HCT116 (cell line): ENCODE data around the gene IGSF9. TPM values are rescaled to one million over a fixed set of nuclear protein-coding genes. Genes with fewer than 3 reads are reported as not detected.

Source experiments
- ATAC-seq: fragments of 200-7000 bp; cut with Tn5 transposase; 2 replicates; pipeline ENCODE4 v1.9.1; 2020; ENCODE audit warnings: mild to moderate bottlenecking, moderate library complexity
- BruUV-seq: library from RNA; stranded (reverse); fragments of 400-500 nt; replicated peaks from 2 replicates; lab custom pipeline; 2021; lab: Mats Ljungman, UMichigan
- CTCF ChIA-PET: fragments of 300-600 bp; sonication (Branson Sonifier 250); formaldehyde crosslinking; loops from one replicate; lab custom pipeline; 2021; ENCODE audit warnings: antibody characterized with exemption; lab: Charles Lee
- POLR2A ChIA-PET: fragments of 300-600, 350-600 bp; sonication (Branson Sonifier 250); formaldehyde crosslinking; loops from one replicate; lab custom pipeline; 2021; ENCODE audit warnings: antibody characterized with exemption; lab: Charles Lee
- RAD21 ChIA-PET, 2 experiments: fragments of 300-600 bp; sonication (Branson Sonifier 250); formaldehyde crosslinking; loops; one replicate each; lab custom pipeline; 2023; ENCODE audit warnings: low total read pairs in 2 of 2; ENCODE audit not compliant: uncharacterized antibody in 2 of 2, unreplicated experiment in 2 of 2, low non-redundant PET in 1 of 2; lab: Charles Lee
- DNase-seq: peaks from one replicate; pipeline ENCODE4 v3.0.0-alpha.2; 2010; ENCODE audit warnings: low read depth, low spot score
- H2AFZ ChIP-seq: fragments of 200-600 bp; shearing (Covaris generic), sonication (generic); 2 replicates; pipeline ENCODE4 v1.6.1; 2017; ENCODE audit warnings: low read depth, mixed run types, mixed read lengths, antibody characterized with exemption, low read length; ENCODE audit not compliant: poor library complexity, severe bottlenecking
- H3K27ac ChIP-seq: 2 replicates; pipeline ENCODE4 v1.5.1; 2012; ENCODE audit warnings: low read depth, low read length
- H3K27me3 ChIP-seq: fragments of 200-600 bp; sonication (generic); 2 replicates; pipeline ENCODE4 v1.6.1; 2016; ENCODE audit warnings: mixed run types, low read length, mixed read lengths; ENCODE audit not compliant: insufficient read depth
- H3K36me3 ChIP-seq, 2 experiments: fragments of 200-500 bp in 1 of 2; fragments of 200-600 bp in 1 of 2; sonication (Bioruptor generic) in 1 of 2; sonication (generic) in 1 of 2; 2 replicates each; pipeline versions ENCODE4 v1.5.1 to v1.6.1; 2014 to 2016; ENCODE audit warnings: low read length in 2 of 2, inconsistent platforms in 1 of 2, mixed read lengths in 1 of 2, mixed run types in 1 of 2; ENCODE audit not compliant: insufficient read depth in 2 of 2, control insufficient read depth in 1 of 2
- H3K4me1 ChIP-seq, 2 experiments: fragments of 200-600 bp in 1 of 2; sonication (generic) in 1 of 2; 2 replicates each; pipeline versions ENCODE4 v1.5.1 to v1.6.1; 2012 to 2017; ENCODE audit warnings: low read length in 2 of 2, inconsistent platforms in 1 of 2, mild to moderate bottlenecking in 1 of 2, mixed read lengths in 1 of 2, mixed run types in 1 of 2, moderate library complexity in 1 of 2; ENCODE audit not compliant: insufficient read depth in 2 of 2, control insufficient read depth in 1 of 2
- H3K4me2 ChIP-seq: fragments of 200-600 bp; sonication (generic); 2 replicates; pipeline ENCODE4 v1.6.1; 2017; ENCODE audit warnings: mixed run types, low read length, mixed read lengths
- H3K4me3 ChIP-seq, 2 experiments: fragments of 200-600 bp in 1 of 2; sonication (generic) in 1 of 2; replicated peaks in 1 of 2; 2 replicates each; pipeline ENCODE4 v1.5.1; 2011 to 2016; ENCODE audit warnings: low read length in 2 of 2, control low read depth in 1 of 2, low read depth in 1 of 2, mild to moderate bottlenecking in 1 of 2, mixed read lengths in 1 of 2, mixed run types in 1 of 2
- H3K79me2 ChIP-seq: fragments of 200-600 bp; sonication (generic); 2 replicates; pipeline ENCODE4 v1.6.1; 2017; ENCODE audit warnings: mild to moderate bottlenecking, mixed run types, low read length, moderate library complexity, mixed read lengths; ENCODE audit not compliant: insufficient read depth
- H3K9ac ChIP-seq: fragments of 200-600 bp; sonication (generic); 2 replicates; pipeline ENCODE4 v1.6.1; 2016; ENCODE audit warnings: low read length, mixed read lengths
- H3K9me2 ChIP-seq: fragments of 200-600 bp; sonication (generic), shearing (Covaris generic); 2 replicates; pipeline ENCODE4 v1.6.1; 2017; ENCODE audit warnings: mixed run types, mild to moderate bottlenecking, moderate library complexity; ENCODE audit not compliant: insufficient read depth
- H3K9me3 ChIP-seq, 2 experiments: fragments of 200-500 bp in 1 of 2; fragments of 200-600 bp in 1 of 2; sonication (Bioruptor generic) in 1 of 2; sonication (generic) in 1 of 2; 2 replicates each; pipeline ENCODE4 v1.6.1; 2014 to 2017; ENCODE audit warnings: low read length in 2 of 2, mixed read lengths in 2 of 2, inconsistent platforms in 1 of 2, low read depth in 1 of 2, mild to moderate bottlenecking in 1 of 2, mixed run types in 1 of 2, moderate library complexity in 1 of 2; ENCODE audit not compliant: control insufficient read depth in 1 of 2, insufficient read depth in 1 of 2
- H4K20me1 ChIP-seq: fragments of 200-600 bp; sonication (generic), shearing (Covaris generic); 2 replicates; pipeline ENCODE4 v1.6.1; 2017; ENCODE audit warnings: mixed run types, mild to moderate bottlenecking, moderate library complexity; ENCODE audit not compliant: insufficient read depth
- CBX3 ChIP-seq: IDR thresholded peaks from 2 replicates; pipeline ENCODE4 v1.6.1; 2012; ENCODE audit warnings: low read depth
- EGR1 ChIP-seq: IDR thresholded peaks from 2 replicates; pipeline ENCODE4 v1.6.1; 2012; ENCODE audit warnings: low read depth
- EZH2 ChIP-seq: fragments of 200-600 bp; sonication (generic); IDR thresholded peaks from 2 replicates; pipeline ENCODE4 v1.6.1; 2017; ENCODE audit warnings: antibody characterized with exemption, mixed run types
- FOSL1 ChIP-seq: IDR thresholded peaks from 2 replicates; pipeline ENCODE4 v1.6.1; 2012; ENCODE audit warnings: low read depth
- JUND ChIP-seq: IDR thresholded peaks from 2 replicates; pipeline ENCODE4 v1.6.1; 2012
- SP1 ChIP-seq: IDR thresholded peaks from 2 replicates; pipeline ENCODE4 v1.6.1; 2012; ENCODE audit warnings: low read depth
- SRF ChIP-seq: IDR thresholded peaks from 2 replicates; pipeline ENCODE4 v1.6.1; 2012; ENCODE audit warnings: low read depth
- TCF7L2 ChIP-seq: IDR thresholded peaks from 2 replicates; pipeline ENCODE4 v1.7.0; 2011; ENCODE audit warnings: borderline replicate concordance, inconsistent platforms; ENCODE audit not compliant: insufficient read depth, insufficient read length; ENCODE audit errors: extremely low read depth
- ZNF274 ChIP-seq: fragments of 200-500 bp; sonication (Bioruptor generic); IDR thresholded peaks from 2 replicates; pipeline ENCODE4 v1.6.1; 2014; ENCODE audit warnings: mild to moderate bottlenecking, low read depth, low read length, inconsistent platforms
- intact Hi-C: fragments of 100-400 bp; cut with micrococcal nuclease; formaldehyde crosslinking; loops from 2 replicates; pipeline ENCODE4 v1.10.0; 2022
- total RNA-seq: library from RNA; stranded (reverse); gene quantifications from one replicate; pipeline ENCODE4 v1.2.1, GENCODE V29; 2021; ENCODE audit not compliant: unreplicated experiment
- TF ChIP-seq, protein P1 (sequence below): IDR thresholded peaks from 2 replicates; pipeline ENCODE4 v1.6.1; 2011; ENCODE audit warnings: mild to moderate bottlenecking, low read length, moderate library complexity; ENCODE audit not compliant: insufficient replicate concordance; ENCODE audit errors: extremely low read depth
- TF ChIP-seq, protein P2 (sequence below), 3 experiments: fragments of 200-600 bp in 1 of 3; sonication (generic) in 1 of 3; IDR thresholded peaks in 2 of 3; conservative IDR thresholded peaks in 1 of 3; 2 replicates each; pipeline ENCODE4 v1.5.1; 2012 to 2017; ENCODE audit warnings: low read depth in 2 of 3, low read length in 2 of 3, antibody characterized with exemption in 1 of 3, borderline replicate concordance in 1 of 3, control low read depth in 1 of 3, mild to moderate bottlenecking in 1 of 3, mixed read lengths in 1 of 3, mixed run types in 1 of 3, moderate library complexity in 1 of 3; ENCODE audit not compliant: insufficient read depth in 1 of 3
- TF ChIP-seq, protein P3 (sequence below): IDR thresholded peaks from 2 replicates; pipeline ENCODE4 v1.6.1; 2012; ENCODE audit warnings: low read depth
- TF ChIP-seq, protein P4 (sequence below): IDR thresholded peaks from 2 replicates; pipeline ENCODE4 v1.6.1; 2012
- TF ChIP-seq, protein P5 (sequence below): IDR thresholded peaks from 2 replicates; pipeline ENCODE4 v1.6.1; 2012

IGSF9 gene
- total RNA-seq, 1 experiment from 2014 or later: 10.3 TPM

DNA sequence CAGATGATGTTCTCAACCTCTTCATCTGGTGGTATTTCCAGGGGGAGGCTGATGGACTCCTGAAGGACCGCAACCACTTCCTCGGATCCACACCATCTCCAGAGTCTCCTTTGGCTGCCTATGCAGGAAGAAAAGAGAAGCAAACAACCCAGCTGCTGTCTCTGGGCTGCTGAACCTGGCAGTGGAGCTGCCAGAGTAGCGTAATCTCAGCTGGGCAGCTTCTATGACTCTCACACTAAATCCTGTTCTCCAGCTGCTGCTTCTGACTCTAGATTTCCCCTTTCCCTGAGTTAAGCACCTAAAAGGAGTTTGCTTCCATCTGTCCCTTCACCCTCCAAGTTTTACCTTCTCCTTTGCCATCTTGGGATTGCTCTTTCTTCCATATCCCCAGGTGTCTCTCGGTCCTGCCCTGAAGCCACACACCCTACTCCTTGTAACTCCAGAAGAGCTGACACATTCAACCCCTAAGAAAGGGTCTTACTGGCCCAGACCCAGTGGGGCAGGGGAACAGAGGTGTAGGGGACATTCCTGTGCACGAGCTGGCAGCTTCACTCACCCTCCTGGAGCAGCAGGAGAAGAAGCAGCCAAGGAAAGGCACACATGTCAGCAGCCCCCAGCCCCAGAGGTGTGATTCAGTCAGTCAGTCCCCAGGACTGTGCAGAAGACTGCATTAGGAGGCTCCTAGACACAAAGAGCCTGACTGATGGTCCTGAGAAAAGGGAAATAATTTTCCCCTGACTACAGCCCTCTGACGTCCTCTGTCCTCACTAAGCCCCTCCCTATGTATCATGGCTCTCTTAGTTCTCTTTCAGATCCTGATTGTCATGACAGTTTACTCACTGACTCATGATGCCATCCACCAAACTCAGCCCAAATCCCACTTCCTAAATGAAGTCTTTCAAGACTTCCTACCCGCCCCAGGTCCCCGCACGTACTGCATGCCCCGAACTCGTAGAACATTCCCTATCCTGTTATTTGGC lies 8.4 kb upstream of the IGSF9 start, which contains the start of gene SLAMF9:
Gene SLAMF9, minus strand, starts transcription at position 702 of the 980 bp plus-strand sequence. Its CDS starts 100 bp downstream, at position 602.
- Histone ChIP-seq H3K27me3 (peaks cover 10% of the 10 kb centered on the region), H3K9me3 (no peaks in the 10 kb centered on the region), H3K4me3 (no peak within 1 kb of the TSS), H3K36me3 (no peaks in the 10 kb centered on the region), H3K9ac (no peak within 1 kb of the TSS), H3K79me2 (no peaks in the 10 kb centered on the region), H3K9me2 (no peaks in the 10 kb centered on the region), H3K27ac (no peak within 1 kb of the TSS), H3K4me2 (no peak within 1 kb of the TSS), H2AFZ (no peak within 1 kb of the TSS), H3K4me1 (peaks cover 0 to under 1% of the 10 kb centered on the region in 2 experiments; a peak in 1 of 4 replicates)
- no TSS peak for BruUV-seq
- CTCF ChIA-PET: interaction anchor here (2.9 kb wide), 1 partner anchor 53 kb away, joined by 11 read pairs; no protein-coding TSS in a partner anchor
- RAD21 ChIA-PET: interaction anchor here in 1 of 2 experiments (1.6 kb wide), 1 partner anchor 52 kb away, joined by 4 read pairs; no protein-coding TSS in a partner anchor
- POLR2A ChIA-PET: no interaction called here
- ATAC-seq (no peak), DNase-seq (no peak)
- intact Hi-C loops: no loop called here
- TF ChIP-seq, protein P1, sequence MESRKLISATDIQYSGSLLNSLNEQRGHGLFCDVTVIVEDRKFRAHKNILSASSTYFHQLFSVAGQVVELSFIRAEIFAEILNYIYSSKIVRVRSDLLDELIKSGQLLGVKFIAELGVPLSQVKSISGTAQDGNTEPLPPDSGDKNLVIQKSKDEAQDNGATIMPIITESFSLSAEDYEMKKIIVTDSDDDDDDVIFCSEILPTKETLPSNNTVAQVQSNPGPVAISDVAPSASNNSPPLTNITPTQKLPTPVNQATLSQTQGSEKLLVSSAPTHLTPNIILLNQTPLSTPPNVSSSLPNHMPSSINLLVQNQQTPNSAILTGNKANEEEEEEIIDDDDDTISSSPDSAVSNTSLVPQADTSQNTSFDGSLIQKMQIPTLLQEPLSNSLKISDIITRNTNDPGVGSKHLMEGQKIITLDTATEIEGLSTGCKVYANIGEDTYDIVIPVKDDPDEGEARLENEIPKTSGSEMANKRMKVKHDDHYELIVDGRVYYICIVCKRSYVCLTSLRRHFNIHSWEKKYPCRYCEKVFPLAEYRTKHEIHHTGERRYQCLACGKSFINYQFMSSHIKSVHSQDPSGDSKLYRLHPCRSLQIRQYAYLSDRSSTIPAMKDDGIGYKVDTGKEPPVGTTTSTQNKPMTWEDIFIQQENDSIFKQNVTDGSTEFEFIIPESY: no peak
- TF ChIP-seq SRF (no peak), JUND (no peak), ZNF274 (no peak), SP1 (no peak), FOSL1 (no peak), TCF7L2 (no peak), CBX3 (no peak), EGR1 (no peak), EZH2 (no peak)
- TF ChIP-seq, protein P2, sequence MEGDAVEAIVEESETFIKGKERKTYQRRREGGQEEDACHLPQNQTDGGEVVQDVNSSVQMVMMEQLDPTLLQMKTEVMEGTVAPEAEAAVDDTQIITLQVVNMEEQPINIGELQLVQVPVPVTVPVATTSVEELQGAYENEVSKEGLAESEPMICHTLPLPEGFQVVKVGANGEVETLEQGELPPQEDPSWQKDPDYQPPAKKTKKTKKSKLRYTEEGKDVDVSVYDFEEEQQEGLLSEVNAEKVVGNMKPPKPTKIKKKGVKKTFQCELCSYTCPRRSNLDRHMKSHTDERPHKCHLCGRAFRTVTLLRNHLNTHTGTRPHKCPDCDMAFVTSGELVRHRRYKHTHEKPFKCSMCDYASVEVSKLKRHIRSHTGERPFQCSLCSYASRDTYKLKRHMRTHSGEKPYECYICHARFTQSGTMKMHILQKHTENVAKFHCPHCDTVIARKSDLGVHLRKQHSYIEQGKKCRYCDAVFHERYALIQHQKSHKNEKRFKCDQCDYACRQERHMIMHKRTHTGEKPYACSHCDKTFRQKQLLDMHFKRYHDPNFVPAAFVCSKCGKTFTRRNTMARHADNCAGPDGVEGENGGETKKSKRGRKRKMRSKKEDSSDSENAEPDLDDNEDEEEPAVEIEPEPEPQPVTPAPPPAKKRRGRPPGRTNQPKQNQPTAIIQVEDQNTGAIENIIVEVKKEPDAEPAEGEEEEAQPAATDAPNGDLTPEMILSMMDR (IDR thresholded peaks at IDR 0.05 in 2 of 3, conservative IDR thresholded peaks at IDR 0.05 in 1 of 3; ENCODE audit: borderline replicate concordance in 1 of 3, insufficient read depth in 1 of 3, low read depth in 2 of 3, low read length in 2 of 3): no peak
- TF ChIP-seq, protein P3, sequence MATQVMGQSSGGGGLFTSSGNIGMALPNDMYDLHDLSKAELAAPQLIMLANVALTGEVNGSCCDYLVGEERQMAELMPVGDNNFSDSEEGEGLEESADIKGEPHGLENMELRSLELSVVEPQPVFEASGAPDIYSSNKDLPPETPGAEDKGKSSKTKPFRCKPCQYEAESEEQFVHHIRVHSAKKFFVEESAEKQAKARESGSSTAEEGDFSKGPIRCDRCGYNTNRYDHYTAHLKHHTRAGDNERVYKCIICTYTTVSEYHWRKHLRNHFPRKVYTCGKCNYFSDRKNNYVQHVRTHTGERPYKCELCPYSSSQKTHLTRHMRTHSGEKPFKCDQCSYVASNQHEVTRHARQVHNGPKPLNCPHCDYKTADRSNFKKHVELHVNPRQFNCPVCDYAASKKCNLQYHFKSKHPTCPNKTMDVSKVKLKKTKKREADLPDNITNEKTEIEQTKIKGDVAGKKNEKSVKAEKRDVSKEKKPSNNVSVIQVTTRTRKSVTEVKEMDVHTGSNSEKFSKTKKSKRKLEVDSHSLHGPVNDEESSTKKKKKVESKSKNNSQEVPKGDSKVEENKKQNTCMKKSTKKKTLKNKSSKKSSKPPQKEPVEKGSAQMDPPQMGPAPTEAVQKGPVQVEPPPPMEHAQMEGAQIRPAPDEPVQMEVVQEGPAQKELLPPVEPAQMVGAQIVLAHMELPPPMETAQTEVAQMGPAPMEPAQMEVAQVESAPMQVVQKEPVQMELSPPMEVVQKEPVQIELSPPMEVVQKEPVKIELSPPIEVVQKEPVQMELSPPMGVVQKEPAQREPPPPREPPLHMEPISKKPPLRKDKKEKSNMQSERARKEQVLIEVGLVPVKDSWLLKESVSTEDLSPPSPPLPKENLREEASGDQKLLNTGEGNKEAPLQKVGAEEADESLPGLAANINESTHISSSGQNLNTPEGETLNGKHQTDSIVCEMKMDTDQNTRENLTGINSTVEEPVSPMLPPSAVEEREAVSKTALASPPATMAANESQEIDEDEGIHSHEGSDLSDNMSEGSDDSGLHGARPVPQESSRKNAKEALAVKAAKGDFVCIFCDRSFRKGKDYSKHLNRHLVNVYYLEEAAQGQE: no peak
- TF ChIP-seq, protein P4, sequence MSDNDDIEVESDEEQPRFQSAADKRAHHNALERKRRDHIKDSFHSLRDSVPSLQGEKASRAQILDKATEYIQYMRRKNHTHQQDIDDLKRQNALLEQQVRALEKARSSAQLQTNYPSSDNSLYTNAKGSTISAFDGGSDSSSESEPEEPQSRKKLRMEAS: no peak
- TF ChIP-seq, protein P5, sequence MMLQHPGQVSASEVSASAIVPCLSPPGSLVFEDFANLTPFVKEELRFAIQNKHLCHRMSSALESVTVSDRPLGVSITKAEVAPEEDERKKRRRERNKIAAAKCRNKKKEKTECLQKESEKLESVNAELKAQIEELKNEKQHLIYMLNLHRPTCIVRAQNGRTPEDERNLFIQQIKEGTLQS: no peak
- TF ChIP-seq, all 23 proteins: peak for 0
- H4K20me1 ChIP-seq: no peaks in the 10 kb centered on the region
